ENCODE data around the gene SUCLG1. TPM values are rescaled to one million over a fixed set of nuclear protein-coding genes. Genes with fewer than 3 reads are reported as not detected.
"Not testable (repeated sequence)": the region's sequence is repeated elsewhere in the genome, so short reads cannot be mapped to it uniquely, and the experiment has no call there.

SUCLG1 gene
- total RNA-seq, 4 donors from 2014 or later: 61.1 to 96.8 (median 92.6) TPM

GRCh38 chr2:84472856-84473565 lies 13.9 kb upstream of the SUCLG1 start:
- intact Hi-C loops (cut with DNase I): no loop called here
- H3K9me3 ChIP-seq: peaks cover 0 to 30% (median 8%) of the 10 kb centered on the region in 4 donors
- TF ChIP-seq EP300 (IDR thresholded peaks at IDR 0.05) (no peak), CTCF (IDR thresholded peaks at IDR 0.05) (no peak), POLR2AphosphoS5 (IDR thresholded peaks at IDR 0.05) (no peak), POLR2A (IDR thresholded peaks at IDR 0.05; ENCODE audit: low read depth) (no peak)
- no peak overlapping the region for H3K4me3 ChIP-seq
- no peak overlapping the region for H3K27ac ChIP-seq (replicated peaks in 1 of 4)
- DNase-seq (ENCODE audit: extremely low spot score): no peak
- no peaks in the 10 kb centered on the region for H3K27me3 ChIP-seq
- no peaks in the 10 kb centered on the region for H3K36me3 ChIP-seq
- WGBS: 86% methylated on average over 6 of the region's 6 CpGs
- no peaks in the 10 kb centered on the region for H3K4me1 ChIP-seq

GRCh38 chr2:84472423-84472822 lies 13.3 kb upstream of the SUCLG1 start:
- H3K36me3 ChIP-seq; H3K4me1 ChIP-seq; DNase-seq (ENCODE audit: extremely low spot score); H3K4me3 ChIP-seq; intact Hi-C loops (cut with DNase I); H3K27ac ChIP-seq (replicated peaks in 1 of 4); H3K27me3 ChIP-seq: not testable (repeated sequence)
- 80% methylated on average over 2 of the region's 2 CpGs for WGBS
- H3K9me3 ChIP-seq: peaks cover 0 to 25% (median 8%) of the 10 kb centered on the region in 4 donors

GRCh38 chr2:84467389-84467788 lies 8.3 kb upstream of the SUCLG1 start:
- Histone ChIP-seq H3K4me3 (no peak overlapping the region), H3K9me3 (peaks cover 0 to 10% (median 0%) of the 10 kb centered on the region in 4 donors), H3K4me1 (no peaks in the 10 kb centered on the region), H3K27me3 (no peaks in the 10 kb centered on the region), H3K27ac (replicated peaks in 1 of 4) (no peak overlapping the region), H3K36me3 (no peaks in the 10 kb centered on the region)
- 100% methylated on average over 1 of the region's 1 CpG for WGBS
- TF ChIP-seq CTCF (IDR thresholded peaks at IDR 0.05) (no peak), POLR2AphosphoS5 (IDR thresholded peaks at IDR 0.05) (no peak), POLR2A (IDR thresholded peaks at IDR 0.05; ENCODE audit: low read depth) (no peak), EP300 (IDR thresholded peaks at IDR 0.05) (no peak)
- intact Hi-C loops (cut with DNase I): no loop called here
- no peak for DNase-seq (ENCODE audit: extremely low spot score)

GRCh38 chr2:84461310-84461709 lies 2.2 kb upstream of the SUCLG1 start:
- DNase-seq (ENCODE audit: extremely low spot score): no peak
- intact Hi-C loops (cut with DNase I): no loop called here
- Histone ChIP-seq H3K27me3 (no peaks in the 10 kb centered on the region), H3K4me1 (peaks cover 23 to 32% (median 30%) of the 10 kb centered on the region in 4 donors), H3K9me3 (no peaks in the 10 kb centered on the region), H3K27ac (replicated peaks in 1 of 4) (no peak overlapping the region), H3K4me3 (no peak overlapping the region), H3K36me3 (no peaks in the 10 kb centered on the region)
- TF ChIP-seq CTCF (IDR thresholded peaks at IDR 0.05): no peak
- no peak for TF ChIP-seq EP300 (IDR thresholded peaks at IDR 0.05)
- TF ChIP-seq POLR2A (IDR thresholded peaks at IDR 0.05; ENCODE audit: low read depth): no peak
- no peak for TF ChIP-seq POLR2AphosphoS5 (IDR thresholded peaks at IDR 0.05)
- WGBS: 89% methylated on average over 3 of the region's 3 CpGs

- Histone ChIP-seq H3K4me1 (peaks cover 27 to 37% (median 30%) of the 10 kb centered on the region in 4 donors), H3K27me3 (no peaks in the 10 kb centered on the region), H3K27ac (replicated peaks in 1 of 4) (no peak overlapping the region), H3K9me3 (no peaks in the 10 kb centered on the region), H3K4me3 (no peak overlapping the region), H3K36me3 (no peaks in the 10 kb centered on the region)
- WGBS: 93% methylated on average over 2 of the region's 2 CpGs
- no peak for TF ChIP-seq POLR2A (IDR thresholded peaks at IDR 0.05; ENCODE audit: low read depth)
- no peak for TF ChIP-seq POLR2AphosphoS5 (IDR thresholded peaks at IDR 0.05)
- TF ChIP-seq EP300 (IDR thresholded peaks at IDR 0.05): no peak
- TF ChIP-seq CTCF (IDR thresholded peaks at IDR 0.05): no peak
- DNase-seq (ENCODE audit: extremely low spot score): no peak
- intact Hi-C loops (cut with DNase I): no loop called here
Measured at GRCh38 chr2:84460670-84461069, 1.6 kb upstream of the SUCLG1 start.

All from esophagus muscularis mucosa (tissue), 4 donors.